WERI-Rb-1 (cell line): Measurements from ENCODE around the gene RFX1.

ENCODE experiments used
- DNase-seq: peaks from one replicate; pipeline ENCODE4 v3.0.0-alpha.2; 2020
- H3K27ac ChIP-seq: fragments of 250-450 bp; sonication (Bioruptor Pico); 2 replicates; pipeline ENCODE4 v1.5.1; 2020; ENCODE audit warnings: mild to moderate bottlenecking, moderate library complexity
- H3K27me3 ChIP-seq: fragments of 250-450 bp; sonication (Bioruptor Pico); 2 replicates; pipeline ENCODE4 v1.5.1; 2021; ENCODE audit warnings: mild to moderate bottlenecking, low read depth, moderate library complexity; ENCODE audit not compliant: insufficient read depth, severe bottlenecking
- H3K36me3 ChIP-seq: fragments of 250-450 bp; sonication (Bioruptor Pico); 2 replicates; pipeline ENCODE4 v1.5.1; 2020; ENCODE audit warnings: mild to moderate bottlenecking, moderate library complexity
- H3K4me3 ChIP-seq: 2 replicates; pipeline ENCODE4 v1.5.1; 2011; ENCODE audit warnings: low read depth, mild to moderate bottlenecking, control low read depth, low read length
- H3K9me3 ChIP-seq: fragments of 250-450 bp; sonication (Bioruptor Pico); 2 replicates; pipeline ENCODE4 v1.5.1; 2021; ENCODE audit warnings: mild to moderate bottlenecking, moderate library complexity; ENCODE audit not compliant: severe bottlenecking
- TF ChIP-seq, protein P1 (sequence below): IDR thresholded peaks from 2 replicates; pipeline ENCODE4 v1.5.1; 2011; ENCODE audit warnings: low read depth, mild to moderate bottlenecking, control low read depth, inconsistent platforms, low read length

RFX1 gene

DNA sequence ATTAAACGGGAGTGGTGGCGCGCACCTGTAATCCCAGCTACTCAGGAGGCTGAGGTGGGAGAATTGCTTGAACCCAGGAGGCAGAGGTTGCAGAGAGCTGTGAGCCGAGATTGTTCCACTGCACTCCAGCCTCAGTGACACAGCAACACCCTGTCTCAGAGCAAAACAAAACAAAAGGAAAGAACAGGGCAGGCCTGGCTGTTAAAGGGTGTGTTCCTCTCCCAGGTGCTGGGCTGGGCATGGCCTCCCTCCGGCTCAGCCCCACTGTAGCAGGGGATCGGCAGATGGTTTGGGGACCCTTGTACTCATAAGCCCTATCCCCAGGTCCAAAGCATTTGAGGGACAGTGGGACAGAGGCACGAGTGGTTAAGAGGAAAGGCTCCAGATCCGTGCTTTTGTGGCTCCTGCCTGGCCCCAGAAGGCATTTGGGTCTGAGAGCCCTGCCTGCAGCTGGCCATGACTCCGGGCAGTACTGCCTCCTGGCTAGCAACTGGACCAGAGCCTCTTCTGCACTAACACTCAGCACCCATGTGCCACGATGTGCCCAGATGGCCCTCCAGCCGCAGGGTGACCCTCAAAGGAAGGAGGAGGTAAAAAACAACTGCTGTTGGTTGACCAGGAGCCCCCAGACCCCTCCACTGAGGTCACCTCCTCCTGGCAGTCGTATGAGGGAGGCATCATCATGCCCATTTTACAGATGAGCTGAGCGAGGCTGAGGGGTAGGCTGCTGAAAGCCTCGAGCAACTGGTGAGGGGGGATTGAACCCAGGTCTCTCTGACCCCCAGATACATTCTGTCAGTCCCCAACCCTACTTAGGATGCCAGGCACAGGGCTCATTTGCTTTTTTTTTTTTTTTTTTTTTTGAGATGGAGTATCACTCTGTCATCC is 10.0 kb downstream of the RFX1 start:
- peaks cover 47% of the 10 kb centered on the region for H3K36me3 ChIP-seq
- TF ChIP-seq, protein P1, sequence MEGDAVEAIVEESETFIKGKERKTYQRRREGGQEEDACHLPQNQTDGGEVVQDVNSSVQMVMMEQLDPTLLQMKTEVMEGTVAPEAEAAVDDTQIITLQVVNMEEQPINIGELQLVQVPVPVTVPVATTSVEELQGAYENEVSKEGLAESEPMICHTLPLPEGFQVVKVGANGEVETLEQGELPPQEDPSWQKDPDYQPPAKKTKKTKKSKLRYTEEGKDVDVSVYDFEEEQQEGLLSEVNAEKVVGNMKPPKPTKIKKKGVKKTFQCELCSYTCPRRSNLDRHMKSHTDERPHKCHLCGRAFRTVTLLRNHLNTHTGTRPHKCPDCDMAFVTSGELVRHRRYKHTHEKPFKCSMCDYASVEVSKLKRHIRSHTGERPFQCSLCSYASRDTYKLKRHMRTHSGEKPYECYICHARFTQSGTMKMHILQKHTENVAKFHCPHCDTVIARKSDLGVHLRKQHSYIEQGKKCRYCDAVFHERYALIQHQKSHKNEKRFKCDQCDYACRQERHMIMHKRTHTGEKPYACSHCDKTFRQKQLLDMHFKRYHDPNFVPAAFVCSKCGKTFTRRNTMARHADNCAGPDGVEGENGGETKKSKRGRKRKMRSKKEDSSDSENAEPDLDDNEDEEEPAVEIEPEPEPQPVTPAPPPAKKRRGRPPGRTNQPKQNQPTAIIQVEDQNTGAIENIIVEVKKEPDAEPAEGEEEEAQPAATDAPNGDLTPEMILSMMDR: no peak
- H3K9me3 ChIP-seq: peaks cover 16% of the 10 kb centered on the region
- no peak overlapping the region for H3K4me3 ChIP-seq
- H3K27me3 ChIP-seq: no peaks in the 10 kb centered on the region
- no peak for DNase-seq
- no peak overlapping the region for H3K27ac ChIP-seq

DNA sequence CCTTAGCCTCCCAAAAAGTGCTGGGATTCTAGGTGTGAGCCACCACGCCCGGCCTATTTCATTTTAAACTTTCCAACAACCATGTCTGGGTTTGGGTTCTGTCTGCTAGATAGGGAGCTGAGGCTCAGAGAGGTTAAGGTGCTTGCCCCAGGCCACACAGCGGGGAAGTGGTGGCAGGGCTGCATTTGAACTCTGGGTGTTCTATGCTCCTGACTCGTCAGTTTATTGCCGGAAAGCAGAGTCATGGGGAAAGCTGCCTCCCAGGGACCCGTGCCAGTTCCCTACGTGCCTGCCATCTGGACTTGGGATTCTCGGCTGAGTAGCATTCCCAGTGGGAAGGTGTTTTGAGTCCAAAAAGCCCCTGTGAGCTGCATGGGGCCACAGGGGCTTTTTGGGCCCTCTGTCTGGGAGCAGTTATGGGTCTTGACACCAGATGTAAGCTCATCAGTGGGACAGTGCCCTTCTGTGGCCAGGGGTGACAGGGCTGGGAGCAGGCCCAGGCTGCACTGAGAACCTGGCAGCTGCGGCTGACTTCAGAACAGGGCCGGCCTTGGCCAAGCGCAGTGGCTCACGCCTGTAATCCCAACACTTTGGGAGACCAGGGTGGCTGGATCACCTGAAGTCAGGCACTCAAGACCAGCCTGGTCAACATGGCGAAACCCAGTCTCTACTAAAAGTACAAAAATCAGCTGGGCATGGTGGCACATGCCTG is 10.9 kb downstream of the RFX1 start:
- H3K9me3 ChIP-seq: peaks cover 16% of the 10 kb centered on the region

DNA sequence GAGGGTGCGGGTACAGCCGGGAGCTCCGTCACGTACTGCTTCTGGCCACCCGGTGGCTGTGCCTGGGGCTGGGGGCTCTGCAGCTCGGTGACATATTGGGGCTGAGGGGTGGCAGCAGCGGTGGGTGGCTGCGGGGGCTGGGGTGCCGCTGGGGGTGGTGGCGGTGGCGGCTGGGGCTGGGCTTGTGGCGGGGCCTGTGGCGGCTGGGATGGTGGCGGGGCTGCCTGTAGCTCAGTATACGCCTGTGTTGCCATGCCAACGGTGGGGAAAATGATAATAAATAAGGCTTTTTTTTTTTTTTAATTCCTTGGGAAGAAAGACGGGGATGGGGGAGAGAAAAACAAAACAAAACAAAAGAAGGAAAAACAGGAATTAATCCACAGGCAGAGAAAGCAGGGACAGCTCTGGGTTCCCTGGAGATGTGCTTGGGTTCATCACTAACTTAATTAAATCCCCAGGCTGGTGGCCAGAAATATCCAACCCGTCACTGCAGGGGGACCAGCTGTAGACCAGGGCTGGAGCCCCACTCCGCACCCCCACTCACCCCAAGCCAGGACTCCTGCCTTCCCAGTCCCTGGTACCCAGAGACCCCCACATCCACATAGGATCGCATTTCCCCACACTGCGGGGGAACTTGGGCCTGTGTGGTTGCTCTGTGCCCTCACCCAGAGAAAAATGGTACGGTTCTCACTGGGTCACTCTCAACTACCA is 12.4 kb downstream of the RFX1 start:
- Histone ChIP-seq H3K27me3 (no peaks in the 10 kb centered on the region), H3K9me3 (peaks cover 5% of the 10 kb centered on the region), H3K27ac (no peak overlapping the region), H3K4me3 (no peak overlapping the region), H3K36me3 (peaks cover 35% of the 10 kb centered on the region)
- TF ChIP-seq, protein P1: no peak
- DNase-seq: no peak

More for the DNA sequence above, 10.9 kb downstream of the RFX1 start:
- Histone ChIP-seq H3K27me3 (no peaks in the 10 kb centered on the region), H3K36me3 (peaks cover 45% of the 10 kb centered on the region), H3K27ac (no peak overlapping the region), H3K4me3 (no peak overlapping the region)
- TF ChIP-seq, protein P1: no peak
- no peak for DNase-seq

DNA sequence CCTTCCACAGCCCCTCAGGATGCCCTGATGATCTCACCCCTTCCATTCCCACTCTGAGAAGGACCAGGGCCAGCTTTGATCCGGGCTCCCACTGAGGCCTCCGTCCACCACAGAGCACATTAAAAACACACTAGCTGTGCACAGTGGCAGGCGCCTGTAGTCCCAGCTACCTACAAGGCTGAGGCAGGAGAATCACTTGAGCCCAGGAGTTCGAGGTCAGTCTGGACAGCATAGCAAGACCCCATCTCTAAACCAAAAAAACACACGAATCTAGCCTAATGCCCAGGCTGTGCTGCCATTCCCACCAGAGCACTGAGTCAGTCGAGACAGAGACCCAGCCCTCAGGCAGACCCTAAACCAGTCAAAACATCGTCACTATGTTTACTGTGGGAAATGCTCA is 14.1 kb downstream of the RFX1 start:
- H3K27ac ChIP-seq: no peak overlapping the region
- H3K36me3 ChIP-seq: peaks cover 22% of the 10 kb centered on the region
- no peak overlapping the region for H3K4me3 ChIP-seq
- DNase-seq: no peak
- no peaks in the 10 kb centered on the region for H3K9me3 ChIP-seq
- no peaks in the 10 kb centered on the region for H3K27me3 ChIP-seq
- TF ChIP-seq, protein P1: no peak

DNA sequence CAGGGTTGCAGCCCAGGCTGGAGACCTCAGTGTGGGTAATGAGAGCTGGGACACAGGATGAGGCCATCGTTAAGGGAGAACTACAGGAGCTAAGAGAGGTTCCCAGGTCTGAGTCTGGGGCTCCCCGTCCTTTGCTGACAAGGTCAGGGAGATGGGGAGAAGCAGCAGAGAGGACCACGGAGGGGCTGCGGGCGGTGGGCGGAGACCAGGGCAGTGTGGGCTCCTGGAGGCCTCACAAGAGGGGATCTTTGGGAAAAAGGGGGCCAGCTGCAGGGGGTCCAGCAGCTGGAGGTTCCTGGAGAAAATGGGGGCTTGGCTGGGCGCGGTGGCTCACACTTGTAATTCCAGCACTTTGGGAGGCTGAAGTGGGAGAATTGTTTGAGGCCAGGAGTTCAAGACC is 16.0 kb downstream of the RFX1 start:
- no peaks in the 10 kb centered on the region for H3K9me3 ChIP-seq

More for the DNA sequence above, 16.0 kb downstream of the RFX1 start:
- DNase-seq: no peak
- TF ChIP-seq, protein P1: no peak
- Histone ChIP-seq H3K27me3 (no peaks in the 10 kb centered on the region), H3K27ac (no peak overlapping the region), H3K4me3 (no peak overlapping the region), H3K36me3 (peaks cover 22% of the 10 kb centered on the region)
